Keratinocyte (primary cell): Measurements from ENCODE around the gene KRTAP1-5.

Experiments
- CTCF ChIP-seq, 3 experiments: IDR thresholded peaks in 1 of 3; conservative IDR thresholded peaks in 1 of 3; optimal IDR thresholded peaks in 1 of 3; 2 replicates in 2 of 3; 3 replicates in 1 of 3; pipeline versions ENCODE3 to v1.5.1; 2011; ENCODE audit warnings: low read length in 3 of 3, mild to moderate bottlenecking in 3 of 3, moderate library complexity in 2 of 3, control low read depth in 1 of 3, inconsistent platforms in 1 of 3; ENCODE audit not compliant: insufficient read depth in 2 of 3; ENCODE audit errors: extremely low read depth in 1 of 3
- EZH2 ChIP-seq: IDR thresholded peaks from one replicate; pipeline ENCODE4 v1.6.1; 2012; ENCODE audit warnings: inconsistent platforms, mild to moderate bottlenecking, low read length, moderate library complexity

GRCh38 chr17:40986920-40987319 is 40.1 kb downstream of the KRTAP1-5 start:
- TF ChIP-seq CTCF (optimal IDR thresholded peaks at IDR 0.05 in 1 of 3, IDR thresholded peaks at IDR 0.05 in 1 of 3, conservative IDR thresholded peaks at IDR 0.05 in 1 of 3; ENCODE audit: extremely low read depth in 1 of 3, insufficient read depth in 2 of 3, low read length in 3 of 3) (peak in 1 of 3 experiments; percentile 29), EZH2 (no peak)
